Measurements from ENCODE around the gene TTLL10.

GRCh38 chr1:1181129-1181937 lies 7.7 kb downstream of the TTLL10 start:
- TF ChIP-seq ZNF274 (IDR thresholded peaks at IDR 0.05; ENCODE audit: low read depth, low read length) (no peak), YY1 (IDR thresholded peaks at IDR 0.05; ENCODE audit: insufficient read depth, insufficient read length) (no peak), SUZ12 (IDR thresholded peaks at IDR 0.05; ENCODE audit: extremely low read depth, insufficient read depth, insufficient read length) (no peak)

Data from NT2/D1 (cell line).